HG03439 (cell line): ENCODE results near the gene NCKAP5L.

Experiments
- ATAC-seq: cut with Tn5 transposase; IDR thresholded peaks from one replicate; pipeline ENCODE4 v1.9.1; 2021; ENCODE audit warnings: mild to moderate bottlenecking, moderate library complexity; ENCODE audit not compliant: unreplicated experiment

The NCKAP5L gene

DNA sequence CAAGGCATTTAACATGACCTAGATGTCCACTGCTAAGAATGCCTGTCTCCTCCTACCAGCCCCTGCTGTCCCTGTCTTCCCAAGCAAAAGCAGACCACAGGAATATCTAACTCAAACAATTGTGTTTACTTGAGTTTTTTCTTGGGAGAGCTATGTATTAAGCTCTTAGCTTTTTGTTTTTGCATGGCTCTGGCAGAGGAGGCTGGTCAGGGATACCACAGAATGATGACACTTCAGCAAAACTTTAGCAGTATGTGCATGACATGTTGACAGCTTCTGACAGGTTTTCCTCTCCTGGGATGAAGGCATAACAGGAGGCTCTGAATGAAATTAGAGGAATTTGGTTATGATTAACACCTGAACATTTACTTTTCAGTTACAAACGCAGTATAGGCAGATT is 79.9 kb downstream of the NCKAP5L start:
- no peak for ATAC-seq

DNA sequence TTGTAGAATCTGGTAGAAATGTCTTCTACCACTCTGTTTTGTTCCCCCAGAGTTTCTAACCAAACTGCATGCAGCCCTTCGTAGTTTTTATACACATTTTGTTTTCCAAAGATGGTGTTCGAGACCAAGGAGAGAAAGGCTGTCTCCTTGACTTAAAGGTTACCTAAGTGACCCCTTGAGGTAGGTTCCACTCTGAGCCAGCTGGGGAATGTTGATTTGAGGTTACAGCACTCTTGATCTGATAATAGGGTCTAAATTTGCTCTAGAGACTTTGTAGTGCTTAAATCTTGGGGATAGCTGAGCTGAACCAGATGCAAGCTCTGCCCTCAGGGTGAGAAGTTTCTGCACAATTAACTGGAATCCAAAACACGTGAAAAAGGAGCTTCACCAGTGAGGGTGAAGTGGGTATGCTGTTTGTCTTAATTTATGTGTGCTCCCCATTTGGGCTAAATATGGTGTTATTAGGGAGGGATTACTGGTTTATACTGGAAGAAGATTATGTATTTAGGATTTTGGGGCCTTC is 83.8 kb downstream of the NCKAP5L start:
- ATAC-seq: no peak

DNA sequence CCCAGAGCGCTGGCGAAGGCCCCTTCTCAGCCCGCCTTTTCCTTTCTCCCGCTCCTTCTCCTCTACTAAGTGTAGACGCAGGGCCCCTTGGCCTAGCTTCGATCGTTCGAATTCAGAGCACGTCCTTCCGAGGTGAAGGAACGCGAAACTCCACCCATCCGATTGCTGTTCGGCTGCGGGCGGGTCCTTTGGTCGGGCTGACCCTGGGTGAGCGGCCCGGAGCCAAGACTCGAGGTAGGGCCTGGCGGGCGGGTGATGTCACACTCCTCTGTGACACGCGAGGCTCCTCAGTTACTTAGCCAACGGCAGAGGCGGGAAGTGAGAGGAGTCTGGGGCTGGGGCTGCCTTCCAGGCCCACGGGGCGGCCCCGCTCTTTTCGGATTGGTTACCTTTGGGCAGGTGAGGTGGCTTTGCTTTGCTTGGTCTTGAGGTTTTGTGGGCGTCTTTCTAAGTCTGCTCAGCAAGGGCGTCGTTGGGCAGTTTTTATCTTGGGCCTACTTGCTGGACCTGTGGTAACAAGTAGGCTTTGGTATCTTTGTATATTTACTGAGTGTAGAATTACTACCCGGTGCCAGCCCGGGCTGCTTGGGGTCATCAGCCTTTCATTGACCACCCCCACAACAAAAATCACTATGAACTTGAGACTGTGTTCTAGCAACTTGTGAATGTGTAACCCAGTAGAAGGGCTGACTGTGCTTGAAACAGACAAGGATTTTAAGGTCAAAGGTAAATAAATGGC is 86.2 kb downstream of the NCKAP5L start:
- ATAC-seq: peak; percentile 50
